A549 (cell line): Measurements from ENCODE around the gene COPS8. TPM values are rescaled to one million over a fixed set of nuclear protein-coding genes. Genes with fewer than 3 reads are reported as not detected.

Experiments used
- ATAC-seq, 2 experiments: fragments of 200-7000 bp in 1 of 2; fragments of >200 bp in 1 of 2; cut with Nextera tagmentation in 1 of 2; cut with Tn5 transposase in 1 of 2; 3 replicates each; pipeline versions ENCODE4 v1.8.0 to v1.9.1; 2018 to 2020; ENCODE audit warnings: mild to moderate bottlenecking in 1 of 2, moderate library complexity in 1 of 2
- CTCF ChIA-PET: fragments of 300-600 bp; sonication (Branson Sonifier 250); formaldehyde crosslinking; extraction: SDS; loops from one replicate; lab custom pipeline; 2021; ENCODE audit warnings: antibody characterized with exemption, inconsistent platforms; lab: Yijun Ruan, JAX
- POLR2A ChIA-PET: fragments of 350-600 bp; formaldehyde crosslinking; extraction: SDS; loops from one replicate; lab custom pipeline; 2021; ENCODE audit warnings: antibody characterized with exemption, inconsistent platforms; lab: Yijun Ruan, JAX
- DNase-seq, 2 experiments: peaks; one replicate each; pipeline versions ENCODE4 v3.0.0 to v3.0.0-alpha.2; 2011 to 2016; ENCODE audit warnings: low read depth in 1 of 2, low spot score in 1 of 2
- FAIRE-seq: peaks from 2 replicates; lab custom pipeline; 2011; peaks lifted over from hg19 to GRCh38; lab: Jason Lieb, UNC
- H3K27ac ChIP-seq, 2 experiments: fragments of >200 bp; sonication (Bioruptor Twin); formaldehyde crosslinking; 3 replicates each; pipeline ENCODE4 v1.5.1; 2016 to 2017
- H3K4me1 ChIP-seq: fragments of >200 bp; sonication (Bioruptor Twin); formaldehyde crosslinking; 3 replicates; pipeline ENCODE4 v1.6.1; 2016
- H3K4me2 ChIP-seq: fragments of >200 bp; sonication (Bioruptor Twin); formaldehyde crosslinking; 3 replicates; pipeline ENCODE4 v1.6.1; 2016
- H3K4me3 ChIP-seq: fragments of >200 bp; sonication (Bioruptor Twin); formaldehyde crosslinking; 3 replicates; pipeline ENCODE4 v1.5.1; 2016
- H3K9me3 ChIP-seq: fragments of >200 bp; sonication (Bioruptor Twin); formaldehyde crosslinking; 3 replicates; pipeline ENCODE4 v1.6.1; 2016
- ATOH8 ChIP-seq: fragments of 250-450 bp; sonication (Bioruptor Pico); IDR thresholded peaks from 2 replicates; pipeline ENCODE4 v1.5.0; 2020; ENCODE audit warnings: low read depth, mild to moderate bottlenecking, moderate library complexity
- BCL3 ChIP-seq: fragments of >200 bp; sonication (Bioruptor Twin); formaldehyde crosslinking; IDR thresholded peaks from 3 replicates; pipeline ENCODE4 v1.6.1; 2016
- CBX2 ChIP-seq: fragments of 200-600 bp; sonication (generic); IDR thresholded peaks from 2 replicates; pipeline ENCODE4 v1.6.1; 2016; ENCODE audit warnings: low read depth, mild to moderate bottlenecking, borderline replicate concordance
- CTCF ChIP-seq: fragments of >200 bp; sonication (Bioruptor Twin); formaldehyde crosslinking; IDR thresholded peaks from 3 replicates; pipeline ENCODE4 v1.5.1; 2016
- EHF ChIP-seq: fragments of 250-450 bp; sonication (Bioruptor Pico); IDR thresholded peaks from 2 replicates; pipeline ENCODE4 v1.5.0; 2020; ENCODE audit warnings: mild to moderate bottlenecking
- EHMT2 ChIP-seq: fragments of 200-600 bp; sonication (generic); IDR thresholded peaks from 2 replicates; pipeline ENCODE4 v1.6.1; 2016; ENCODE audit warnings: antibody characterized with exemption, low read depth, mild to moderate bottlenecking, moderate library complexity
- ELK1 ChIP-seq: fragments of 150-350 bp; IDR thresholded peaks from 2 replicates; pipeline ENCODE4 v1.6.1; 2014; ENCODE audit warnings: low read depth, mild to moderate bottlenecking, low read length
- EP300 ChIP-seq, 2 experiments: fragments of >200 bp; sonication (Bioruptor Twin); formaldehyde crosslinking; IDR thresholded peaks; 2 replicates in 1 of 2; 3 replicates in 1 of 2; pipeline ENCODE4 v1.6.1; 2016 to 2017
- ESRRA ChIP-seq: fragments of 150-350 bp; IDR thresholded peaks from 2 replicates; pipeline ENCODE4 v1.6.1; 2014; ENCODE audit warnings: mild to moderate bottlenecking, low read length, borderline replicate concordance
- FOSL2 ChIP-seq, 2 experiments: fragments of 450-650 bp in 1 of 2; fragments of >200 bp in 1 of 2; sonication (Bioruptor Twin) in 1 of 2; formaldehyde crosslinking; IDR thresholded peaks; 2 replicates each; pipeline versions ENCODE4 v1.5.0 to v1.6.1; 2016 to 2020; ENCODE audit warnings: mild to moderate bottlenecking in 1 of 2, moderate library complexity in 1 of 2
- FOXS1 ChIP-seq: fragments of 250-450 bp; sonication (Bioruptor Pico); IDR thresholded peaks from 2 replicates; pipeline ENCODE4 v1.5.0; 2020; ENCODE audit warnings: mild to moderate bottlenecking, moderate library complexity
- GATA3 ChIP-seq: IDR thresholded peaks from 2 replicates; pipeline ENCODE4 v1.6.1; 2012; ENCODE audit warnings: borderline replicate concordance
- HDAC2 ChIP-seq: fragments of 200-600 bp; sonication (generic); IDR thresholded peaks from 2 replicates; pipeline ENCODE4 v1.6.1; 2016
- HES2 ChIP-seq: fragments of >200 bp; sonication (Bioruptor Twin); formaldehyde crosslinking; IDR thresholded peaks from 2 replicates; pipeline ENCODE4 v1.6.1; 2016
- JUN ChIP-seq, 2 experiments: fragments of >200 bp; sonication (Bioruptor Twin); formaldehyde crosslinking; IDR thresholded peaks; 2 replicates in 1 of 2; 3 replicates in 1 of 2; pipeline ENCODE4 v1.6.1; 2016 to 2017
- JUNB ChIP-seq: fragments of >200 bp; sonication (Bioruptor Twin); formaldehyde crosslinking; IDR thresholded peaks from 2 replicates; pipeline ENCODE4 v1.6.1; 2016
- KDM1A ChIP-seq: fragments of 200-600 bp; sonication (generic); IDR thresholded peaks from 2 replicates; pipeline ENCODE4 v1.6.1; 2016; ENCODE audit warnings: low read depth, mild to moderate bottlenecking
- MAX ChIP-seq: IDR thresholded peaks from 2 replicates; pipeline ENCODE4 v1.6.1; 2012
- MYC ChIP-seq: IDR thresholded peaks from 2 replicates; pipeline ENCODE4 v1.6.1; 2012; ENCODE audit warnings: mild to moderate bottlenecking, inconsistent platforms, low read length, improper control_type of control experiment, borderline replicate concordance
- NFE2L2 ChIP-seq: fragments of 150-350 bp; conservative IDR thresholded peaks from 2 replicates; pipeline ENCODE4 v1.6.1; 2014; ENCODE audit warnings: low read length
- NPAS2 ChIP-seq: fragments of 250-450 bp; sonication (Bioruptor Pico); IDR thresholded peaks from 2 replicates; pipeline ENCODE4 v1.8.0; 2022; ENCODE audit warnings: mild to moderate bottlenecking, moderate library complexity, borderline replicate concordance
- PBX3 ChIP-seq: IDR thresholded peaks from 2 replicates; pipeline ENCODE4 v1.6.1; 2012
- PHF8 ChIP-seq: fragments of 200-600 bp; sonication (generic); IDR thresholded peaks from 2 replicates; pipeline ENCODE4 v1.6.1; 2016; ENCODE audit warnings: low read depth, mild to moderate bottlenecking, antibody characterized with exemption, moderate library complexity, borderline replicate concordance
- RAD21 ChIP-seq, 2 experiments: fragments of >200 bp in 1 of 2; sonication (Bioruptor Twin) in 1 of 2; formaldehyde crosslinking in 1 of 2; IDR thresholded peaks in 1 of 2; conservative IDR thresholded peaks in 1 of 2; 2 replicates in 1 of 2; 3 replicates in 1 of 2; pipeline ENCODE4 v1.6.1; 2012 to 2018; ENCODE audit warnings: inconsistent platforms in 1 of 2
- RCOR1 ChIP-seq: fragments of 150-350 bp; IDR thresholded peaks from 2 replicates; pipeline ENCODE4 v1.6.1; 2014; ENCODE audit warnings: antibody characterized with exemption, low read length, low read depth
- RNF2 ChIP-seq: fragments of 200-600 bp; sonication (generic); IDR thresholded peaks from 2 replicates; pipeline ENCODE4 v1.6.1; 2016; ENCODE audit warnings: low read depth, mild to moderate bottlenecking, antibody characterized with exemption, moderate library complexity, borderline replicate concordance
- SMC3 ChIP-seq: fragments of >200 bp; sonication (Bioruptor Twin); formaldehyde crosslinking; IDR thresholded peaks from 3 replicates; pipeline ENCODE4 v1.6.1; 2018; ENCODE audit warnings: inconsistent platforms
- TP53 ChIP-seq: fragments of 250-450 bp; sonication (Bioruptor Pico); IDR thresholded peaks from 2 replicates; pipeline ENCODE4 v1.5.0; 2021; ENCODE audit warnings: mild to moderate bottlenecking, moderate library complexity
- ZFP36 ChIP-seq: fragments of 450-650 bp; IDR thresholded peaks from 2 replicates; pipeline ENCODE4 v1.6.1; 2014; ENCODE audit warnings: borderline replicate concordance; ENCODE audit not compliant: partially characterized antibody
- ZSCAN20 ChIP-seq: fragments of 250-450 bp; sonication (Bioruptor Pico); IDR thresholded peaks from 2 replicates; pipeline ENCODE4 v1.8.0; 2022; ENCODE audit warnings: mild to moderate bottlenecking, moderate library complexity
- WGBS: methylation state at CpG from one replicate; pipeline ENCODE4 v1.1.6; 2017; ENCODE audit errors: missing lambda C conversion rate; 5-methylcytosine and 5-hydroxymethylcytosine counted together
- polyA plus RNA-seq, 4 experiments: library from polyadenylated mRNA; depleted of rRNA in 3 of 4; stranded (reverse); fragments of >200 nt; fragmentation: RNase III in 1 of 4; extraction: RNeasy Plus Mini Kit Qiagen cat#74134 plus additional on column Dnase treatment in 1 of 4; gene quantifications; 2 replicates in 3 of 4; 3 replicates in 1 of 4; pipeline ENCODE4 v1.2.3, GENCODE V29; 2011 to 2017

COPS8 gene
- polyA plus RNA-seq, 2 of the 4 experiments (the other 2 are of a cell fraction) = 85.7 to 161 TPM

- FAIRE-seq (no peak), DNase-seq (no peak), ATAC-seq (no peak)
- ChIA-PET CTCF (interaction anchor here (0.7 to 4.0 kb wide), 17 partner anchors 10 to 768 kb away, joined by 3 to 49 read pairs (median 7); no protein-coding TSS in a partner anchor), POLR2A (no interaction called here)
- Histone ChIP-seq H3K4me3 (no peak overlapping the region), H3K9me3 (0 out of 3 replicates have a peak, but pooled peaks cover 9% of the 10 kb centered on the region), H3K4me1 (no peaks in the 10 kb centered on the region), H3K4me2 (no peak overlapping the region), H3K27ac (no peak overlapping the region)
- no peak for TF ChIP-seq ZSCAN20 (CRISPR knock-in tag)
- no peak for TF ChIP-seq BCL3
- no peak for TF ChIP-seq HDAC2
- no peak for TF ChIP-seq RNF2
- TF ChIP-seq MYC = no peak
- TF ChIP-seq EP300 (IDR thresholded peaks at IDR 0.05) = no peak
- no peak for TF ChIP-seq GATA3
- no peak for TF ChIP-seq NFE2L2
- no peak for TF ChIP-seq PBX3
- TF ChIP-seq FOSL2 (IDR thresholded peaks at IDR 0.05) = no peak
- TF ChIP-seq FOSL2 (CRISPR knock-in tag; IDR thresholded peaks at IDR 0.05) = no peak
- no peak for TF ChIP-seq ESRRA
- 61% methylated on average over 4 of the region's 4 CpGs for WGBS
Measured at GRCh38 chr2:237120916-237121315, 35.2 kb downstream of the COPS8 start.

GRCh38 chr2:237121321-237121720 lies 35.6 kb downstream of the COPS8 start:
- CTCF ChIA-PET = interaction anchor here (0.7 to 4.0 kb wide), 36 partner anchors 11 to 768 kb away, joined by 3 to 49 read pairs (median 5); no protein-coding TSS in a partner anchor

GRCh38 chr2:237122214-237122666 lies 36.6 kb downstream of the COPS8 start:
- Histone ChIP-seq H3K4me2 (peak overlapping the region; percentile 17; the same call in 1 of the 3 replicates), H3K27ac (peak overlapping the region; percentile 44 to 73; a peak in 4 of 6 replicates)
- TF ChIP-seq EHMT2 = no peak
- TF ChIP-seq NFE2L2 = no peak
- peak; percentile 78 for TF ChIP-seq SMC3
- TF ChIP-seq RAD21 (conservative IDR thresholded peaks at IDR 0.05 in 1 of 2, IDR thresholded peaks at IDR 0.05 in 1 of 2) = peak; percentile 91 to 92
- no peak for TF ChIP-seq FOXS1
- no peak for TF ChIP-seq HES2
- TF ChIP-seq ELK1 = no peak
- no peak for TF ChIP-seq TP53
- peak; percentile 86 for TF ChIP-seq CTCF

More at GRCh38 chr2:237121321-237121720, 35.6 kb downstream of the COPS8 start:
- WGBS = 8% methylated on average over 1 of the region's 1 CpG
- no peak for DNase-seq
- Histone ChIP-seq H3K9me3 (0 out of 3 replicates have a peak, but pooled peaks cover 8% of the 10 kb centered on the region), H3K4me3 (no peak overlapping the region), H3K27ac (no peak overlapping the region), H3K4me2 (no peak overlapping the region), H3K4me1 (no peaks in the 10 kb centered on the region; the same call in 2 of the 3 replicates)
- FAIRE-seq = no peak
- no peak for ATAC-seq
- POLR2A ChIA-PET = no interaction called here
- no peak for TF ChIP-seq KDM1A
- no peak for TF ChIP-seq PHF8
- TF ChIP-seq JUN (IDR thresholded peaks at IDR 0.05) = no peak
- TF ChIP-seq RCOR1 = no peak
- TF ChIP-seq ZSCAN20 (CRISPR knock-in tag) = no peak
- TF ChIP-seq CBX2 = no peak
- TF ChIP-seq ZFP36 = no peak
- TF ChIP-seq MAX = no peak
- TF ChIP-seq NPAS2 (CRISPR knock-in tag) = no peak
- no peak for TF ChIP-seq ATOH8
- no peak for TF ChIP-seq EHF (CRISPR knock-in tag)
- TF ChIP-seq JUNB = no peak

More at GRCh38 chr2:237122214-237122666, 36.6 kb downstream of the COPS8 start:
- peak; percentile 35 to 80 for DNase-seq
- ATAC-seq = peak; percentile 92 to 97
- WGBS = 27% methylated on average over 8 of the region's 8 CpGs
- H3K4me1 ChIP-seq = peaks cover 6% of the 10 kb centered on the region
- no peak for FAIRE-seq
- ChIA-PET POLR2A (no interaction called here), CTCF (interaction anchor here (0.6 to 4.0 kb wide), 53 partner anchors 12 to 464 kb away, joined by 3 to 49 read pairs (median 4); no protein-coding TSS in a partner anchor)
- H3K9me3 ChIP-seq = 0 out of 3 replicates have a peak, but pooled peaks cover 8% of the 10 kb centered on the region
- H3K4me3 ChIP-seq = no peak overlapping the region
